CD8-positive, alpha-beta memory T cell (primary cell): ENCODE data around the gene CD36. TPM values are rescaled to one million over a fixed set of nuclear protein-coding genes. Genes with fewer than 3 reads are reported as not detected.

Source experiments
- CTCF ChIA-PET: fragments of 350-600 bp; sonication (Branson Sonifier 250); formaldehyde crosslinking; loops from one replicate; lab custom pipeline; 2021; ENCODE audit warnings: antibody characterized with exemption; lab: Charles Lee
- POLR2A ChIA-PET: fragments of 350-600 bp; sonication (Branson Sonifier 250); formaldehyde crosslinking; loops from one replicate; lab custom pipeline; 2021; ENCODE audit warnings: antibody characterized with exemption; lab: Charles Lee
- DNase-seq, 5 donors: peaks; one replicate each; pipeline versions ENCODE4 v3.0.0 to v3.0.0-alpha.2; 2020 to 2022; ENCODE audit warnings: mixed read lengths in 1 of 5
- H3K27ac ChIP-seq: one replicate; pipeline ENCODE4 v1.7.0; 2013; ENCODE audit warnings: low read depth, mild to moderate bottlenecking, low read length, moderate library complexity
- H3K27me3 ChIP-seq: 2 replicates; pipeline ENCODE4 v1.7.0; 2013; ENCODE audit warnings: low read length, mild to moderate bottlenecking; ENCODE audit not compliant: insufficient read depth, poor library complexity, severe bottlenecking
- H3K36me3 ChIP-seq: 2 replicates; pipeline ENCODE4 v1.7.0; 2013; ENCODE audit warnings: mild to moderate bottlenecking, low read length, moderate library complexity; ENCODE audit not compliant: insufficient read depth
- H3K4me1 ChIP-seq: 2 replicates; pipeline ENCODE4 v1.7.0; 2013; ENCODE audit warnings: mild to moderate bottlenecking, low read length, moderate library complexity; ENCODE audit not compliant: insufficient read depth
- H3K4me3 ChIP-seq: 2 replicates; pipeline ENCODE4 v1.7.0; 2013; ENCODE audit warnings: mild to moderate bottlenecking, low read length
- H3K9me3 ChIP-seq: 2 replicates; pipeline ENCODE4 v1.7.0; 2013; ENCODE audit warnings: mild to moderate bottlenecking, low read length
- H3K27ac Mint-ChIP-seq, 8 donors: one replicate each; pipeline ENCODE4 v1.8.0; 2020 to 2021; ENCODE audit warnings: mixed read lengths in 8 of 8, mild to moderate bottlenecking in 6 of 8, inconsistent platforms in 3 of 8, moderate library complexity in 3 of 8
- H3K27me3 Mint-ChIP-seq, 2 donors: one replicate each; pipeline ENCODE4 v1.8.0; 2020 to 2021; ENCODE audit warnings: mixed read lengths in 2 of 2, mild to moderate bottlenecking in 1 of 2, moderate library complexity in 1 of 2
- H3K36me3 Mint-ChIP-seq, 3 donors: one replicate each; pipeline ENCODE4 v1.8.0; 2020 to 2021; ENCODE audit warnings: mixed read lengths in 3 of 3, inconsistent platforms in 1 of 3, mild to moderate bottlenecking in 1 of 3
- H3K4me1 Mint-ChIP-seq, 3 donors: one replicate each; pipeline ENCODE4 v1.8.0; 2020 to 2021; ENCODE audit warnings: mixed read lengths in 3 of 3, inconsistent platforms in 1 of 3, mild to moderate bottlenecking in 1 of 3
- H3K4me3 Mint-ChIP-seq, 7 donors: one replicate each; pipeline ENCODE4 v1.8.0; 2020 to 2021; ENCODE audit warnings: mixed read lengths in 7 of 7, mild to moderate bottlenecking in 6 of 7, moderate library complexity in 4 of 7, inconsistent platforms in 2 of 7
- H3K9me3 Mint-ChIP-seq, 5 donors: one replicate each; pipeline ENCODE4 v1.8.0; 2020 to 2022; ENCODE audit warnings: mixed read lengths in 5 of 5, mild to moderate bottlenecking in 3 of 5, moderate library complexity in 2 of 5, inconsistent platforms in 1 of 5
- polyA plus RNA-seq: library from polyadenylated mRNA; unstranded; fragments of 300-500 nt; fragmentation: Illumina TruSeq; gene quantifications from one replicate; pipeline ENCODE4 v1.2.3, GENCODE V29; 2021
- total RNA-seq, 2 experiments: library from RNA; stranded (reverse); gene quantifications; one replicate each; pipeline ENCODE4 v1.2.3, GENCODE V29; 2021

CD36 gene
- total and polyA plus RNA-seq, 3 experiments from 2014 or later, result 4.6 to 4.7 TPM; not detected in 1

- POLR2A ChIA-PET, result no interaction called here
- peaks cover 0 to 15% (median 2%) of the 10 kb centered on the region in 5 donors for H3K9me3 Mint-ChIP-seq
- H3K4me3 Mint-ChIP-seq, result no peak overlapping the region
- DNase-seq, result no peak
- H3K27ac Mint-ChIP-seq, result no peak overlapping the region
- Histone ChIP-seq H3K36me3 (no peaks in the 10 kb centered on the region), H3K4me1 (no peaks in the 10 kb centered on the region), H3K4me3 (no peak overlapping the region), H3K27me3 (no peaks in the 10 kb centered on the region), H3K9me3 (no peaks in the 10 kb centered on the region), H3K27ac (no peak overlapping the region)
- no peaks in the 10 kb centered on the region for H3K4me1 Mint-ChIP-seq
- no peaks in the 10 kb centered on the region for H3K27me3 Mint-ChIP-seq
- H3K36me3 Mint-ChIP-seq, result no peaks in the 10 kb centered on the region
- CTCF ChIA-PET, result no interaction called here
These were observed 34.5 kb upstream of the CD36 start for GRCh38 chr7:80603940-80604339.

- CTCF ChIA-PET, result no interaction called here
- no peak overlapping the region for H3K27ac ChIP-seq
- H3K36me3 ChIP-seq, result no peaks in the 10 kb centered on the region
- H3K9me3 Mint-ChIP-seq, result peaks cover 2 to 18% (median 4%) of the 10 kb centered on the region in 5 donors
- H3K9me3 ChIP-seq, result no peaks in the 10 kb centered on the region
- H3K27me3 Mint-ChIP-seq, result no peaks in the 10 kb centered on the region
- H3K27me3 ChIP-seq, result no peaks in the 10 kb centered on the region
- no peak overlapping the region for H3K27ac Mint-ChIP-seq
- no peak for DNase-seq
- H3K4me1 Mint-ChIP-seq, result no peaks in the 10 kb centered on the region
- no peaks in the 10 kb centered on the region for H3K4me1 ChIP-seq
- H3K4me3 ChIP-seq, result no peak overlapping the region
- POLR2A ChIA-PET, result no interaction called here
- H3K4me3 Mint-ChIP-seq, result no peak overlapping the region
- no peaks in the 10 kb centered on the region for H3K36me3 Mint-ChIP-seq
These were observed 34.0 kb upstream of the CD36 start for GRCh38 chr7:80604436-80604835.

GRCh38 chr7:80607136-80607535, 31.3 kb upstream of the CD36 start:
- no peaks in the 10 kb centered on the region for H3K27me3 Mint-ChIP-seq
- no peaks in the 10 kb centered on the region for H3K4me1 ChIP-seq
- no peaks in the 10 kb centered on the region for H3K36me3 Mint-ChIP-seq
- no peak overlapping the region for H3K27ac Mint-ChIP-seq
- no peak overlapping the region for H3K4me3 Mint-ChIP-seq
- no peak overlapping the region for H3K4me3 ChIP-seq
- no peaks in the 10 kb centered on the region for H3K4me1 Mint-ChIP-seq
- CTCF ChIA-PET, result no interaction called here
- POLR2A ChIA-PET, result no interaction called here
- H3K36me3 ChIP-seq, result no peaks in the 10 kb centered on the region
- no peak overlapping the region for H3K27ac ChIP-seq
- DNase-seq, result no peak
- H3K9me3 ChIP-seq, result no peaks in the 10 kb centered on the region
- no peaks in the 10 kb centered on the region for H3K27me3 ChIP-seq
- peaks cover 2 to 22% (median 5%) of the 10 kb centered on the region in 5 donors for H3K9me3 Mint-ChIP-seq

- peaks cover 2 to 19% (median 5%) of the 10 kb centered on the region in 5 donors for H3K9me3 Mint-ChIP-seq
- DNase-seq, result no peak
- H3K27me3 Mint-ChIP-seq, result no peaks in the 10 kb centered on the region
- H3K9me3 ChIP-seq, result no peaks in the 10 kb centered on the region
- no peaks in the 10 kb centered on the region for H3K36me3 ChIP-seq
- POLR2A ChIA-PET, result no interaction called here
- no peak overlapping the region for H3K4me3 ChIP-seq
- H3K36me3 Mint-ChIP-seq, result no peaks in the 10 kb centered on the region
- H3K27ac ChIP-seq, result no peak overlapping the region
- H3K4me1 Mint-ChIP-seq, result no peaks in the 10 kb centered on the region
- H3K4me3 Mint-ChIP-seq, result no peak overlapping the region
- no peak overlapping the region for H3K27ac Mint-ChIP-seq
- CTCF ChIA-PET, result interaction anchor here (1.8 kb wide), 1 partner anchor 20 kb away, joined by 3 read pairs; no protein-coding TSS in a partner anchor
- H3K4me1 ChIP-seq, result no peaks in the 10 kb centered on the region
- H3K27me3 ChIP-seq, result no peaks in the 10 kb centered on the region
These were observed 30.1 kb upstream of the CD36 start for GRCh38 chr7:80608336-80608735.

DNA sequence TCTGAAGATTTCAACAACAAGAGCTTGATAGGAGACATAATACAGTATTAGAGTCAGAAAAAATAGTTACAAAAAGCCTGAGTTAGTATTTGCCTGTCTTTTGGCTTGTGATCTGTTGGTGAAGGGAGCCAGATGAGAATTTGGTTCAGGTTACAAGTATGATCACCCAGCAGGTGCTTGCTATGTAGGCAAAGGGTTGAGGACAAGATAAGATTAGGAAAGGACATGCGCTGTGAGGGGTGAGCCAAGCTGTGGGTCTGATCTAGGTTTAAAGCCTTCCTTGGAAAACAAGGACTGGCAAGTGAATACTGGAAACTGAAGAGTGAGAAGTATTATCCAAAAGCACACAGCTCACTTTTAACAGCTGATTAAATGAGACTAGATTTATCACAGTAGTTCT, 28.7 kb upstream of the CD36 start:
- Histone ChIP-seq H3K9me3 (no peaks in the 10 kb centered on the region), H3K27ac (no peak overlapping the region), H3K27me3 (no peaks in the 10 kb centered on the region), H3K4me3 (no peak overlapping the region), H3K36me3 (no peaks in the 10 kb centered on the region), H3K4me1 (no peaks in the 10 kb centered on the region)
- POLR2A ChIA-PET, result no interaction called here
- H3K36me3 Mint-ChIP-seq, result no peaks in the 10 kb centered on the region
- H3K27ac Mint-ChIP-seq, result no peak overlapping the region
- H3K9me3 Mint-ChIP-seq, result peaks cover 3 to 19% (median 8%) of the 10 kb centered on the region in 5 donors
- no peak overlapping the region for H3K4me3 Mint-ChIP-seq
- H3K4me1 Mint-ChIP-seq, result no peaks in the 10 kb centered on the region
- H3K27me3 Mint-ChIP-seq, result no peaks in the 10 kb centered on the region
- CTCF ChIA-PET, result interaction anchor here (1.8 kb wide), 1 partner anchor 22 kb away, joined by 3 read pairs; no protein-coding TSS in a partner anchor
- no peak for DNase-seq

DNA sequence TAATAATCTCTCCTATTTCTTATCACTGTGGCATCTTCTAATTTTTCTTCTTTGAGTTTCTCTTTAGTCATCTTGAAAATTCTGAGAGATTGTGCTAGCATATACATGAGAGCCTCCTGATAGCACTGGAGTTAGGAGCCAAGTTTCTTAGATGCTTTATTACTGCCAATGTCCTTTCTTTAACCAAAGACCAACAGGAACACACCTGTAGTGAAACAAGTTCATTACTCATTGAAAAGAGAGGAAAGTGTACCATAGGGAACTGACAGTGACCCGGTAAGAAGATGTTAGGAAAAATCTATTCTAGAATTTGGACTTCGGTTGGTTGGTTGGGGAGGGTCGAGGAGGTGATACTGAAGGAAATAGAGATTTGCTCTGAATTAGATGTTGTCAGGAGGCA, 27.1 kb upstream of the CD36 start:
- Mint-ChIP-seq H3K36me3 (no peaks in the 10 kb centered on the region), H3K27ac (no peak overlapping the region), H3K4me3 (no peak overlapping the region), H3K27me3 (no peaks in the 10 kb centered on the region), H3K9me3 (peaks cover 2 to 21% (median 9%) of the 10 kb centered on the region in 5 donors), H3K4me1 (no peaks in the 10 kb centered on the region)
- Histone ChIP-seq H3K9me3 (no peaks in the 10 kb centered on the region), H3K36me3 (no peaks in the 10 kb centered on the region), H3K27ac (no peak overlapping the region), H3K4me1 (no peaks in the 10 kb centered on the region), H3K27me3 (no peaks in the 10 kb centered on the region), H3K4me3 (no peak overlapping the region)
- POLR2A ChIA-PET, result no interaction called here
- CTCF ChIA-PET, result no interaction called here
- DNase-seq, result no peak

DNA sequence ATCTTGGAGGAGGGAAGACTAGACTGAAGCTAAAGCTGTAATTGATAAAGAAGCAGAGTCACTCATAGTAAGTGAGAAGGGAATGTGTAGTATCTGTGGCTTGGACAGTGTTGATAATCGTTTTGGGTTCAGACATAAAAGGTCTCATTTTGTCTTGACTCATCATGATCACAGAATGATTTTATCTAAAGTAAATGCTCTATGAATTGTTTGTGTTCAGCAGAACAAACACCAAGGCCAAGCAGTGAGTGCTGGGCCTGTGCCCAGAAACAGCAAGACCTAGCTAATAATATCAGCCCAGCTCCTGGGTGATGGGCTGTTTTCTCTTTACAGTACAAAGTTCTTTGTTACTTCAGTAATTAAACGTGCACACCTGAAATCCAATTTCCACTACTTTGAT, 26.7 kb upstream of the CD36 start:
- DNase-seq, result no peak
- H3K27me3 Mint-ChIP-seq, result no peaks in the 10 kb centered on the region
- no peak overlapping the region for H3K4me3 Mint-ChIP-seq
- no peaks in the 10 kb centered on the region for H3K4me1 Mint-ChIP-seq
- no peak overlapping the region for H3K27ac ChIP-seq
- H3K4me1 ChIP-seq, result no peaks in the 10 kb centered on the region
- no peaks in the 10 kb centered on the region for H3K36me3 ChIP-seq
- peaks cover 2 to 21% (median 9%) of the 10 kb centered on the region in 5 donors for H3K9me3 Mint-ChIP-seq
- no peak overlapping the region for H3K4me3 ChIP-seq
- H3K9me3 ChIP-seq, result no peaks in the 10 kb centered on the region
- CTCF ChIA-PET, result no interaction called here
- H3K36me3 Mint-ChIP-seq, result no peaks in the 10 kb centered on the region
- no peaks in the 10 kb centered on the region for H3K27me3 ChIP-seq
- POLR2A ChIA-PET, result no interaction called here
- no peak overlapping the region for H3K27ac Mint-ChIP-seq

DNA sequence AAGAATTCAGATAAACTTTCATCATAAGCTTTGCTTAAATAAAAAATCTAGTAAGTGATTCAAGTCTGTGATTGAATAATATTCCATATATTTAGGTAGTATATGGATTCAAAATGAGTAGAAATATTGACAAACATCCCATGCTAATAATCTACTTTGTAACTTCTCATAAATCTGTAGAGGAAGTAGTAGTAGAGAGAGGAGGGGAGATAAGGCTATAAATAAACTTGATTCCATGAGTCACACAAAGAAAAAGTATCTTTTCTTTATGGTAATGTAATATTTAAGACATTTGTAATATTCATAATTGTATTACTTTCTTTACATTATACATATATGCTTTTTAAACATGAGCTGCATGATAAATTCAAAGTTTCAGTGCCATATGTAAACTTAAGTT, 25.6 kb upstream of the CD36 start:
- Histone ChIP-seq H3K27ac (no peak overlapping the region), H3K9me3 (no peaks in the 10 kb centered on the region), H3K4me1 (no peaks in the 10 kb centered on the region), H3K4me3 (no peak overlapping the region), H3K36me3 (no peaks in the 10 kb centered on the region), H3K27me3 (no peaks in the 10 kb centered on the region)
- Mint-ChIP-seq H3K4me3 (no peak overlapping the region), H3K36me3 (no peaks in the 10 kb centered on the region), H3K9me3 (peaks cover 2 to 14% (median 7%) of the 10 kb centered on the region in 5 donors), H3K4me1 (no peaks in the 10 kb centered on the region), H3K27ac (no peak overlapping the region), H3K27me3 (no peaks in the 10 kb centered on the region)
- ChIA-PET CTCF (no interaction called here), POLR2A (no interaction called here)
- DNase-seq, result no peak

GRCh38 chr7:80613519-80613918, 24.9 kb upstream of the CD36 start:
- Mint-ChIP-seq H3K27ac (no peak overlapping the region), H3K27me3 (no peaks in the 10 kb centered on the region), H3K9me3 (peaks cover 2 to 14% (median 7%) of the 10 kb centered on the region in 5 donors), H3K4me3 (no peak overlapping the region), H3K36me3 (no peaks in the 10 kb centered on the region), H3K4me1 (no peaks in the 10 kb centered on the region)
- no peaks in the 10 kb centered on the region for H3K27me3 ChIP-seq
- H3K4me1 ChIP-seq, result no peaks in the 10 kb centered on the region
- no peaks in the 10 kb centered on the region for H3K9me3 ChIP-seq
- no peak overlapping the region for H3K4me3 ChIP-seq
- no peaks in the 10 kb centered on the region for H3K36me3 ChIP-seq
- no peak overlapping the region for H3K27ac ChIP-seq
- CTCF ChIA-PET, result no interaction called here
- POLR2A ChIA-PET, result no interaction called here
- DNase-seq, result no peak
